Measurements from ENCODE around the gene SDK1. TPM values are rescaled to one million over a fixed set of nuclear protein-coding genes. Genes with fewer than 3 reads are reported as not detected.

SDK1 gene
- total RNA-seq, 1 donor from 2014 or later, result 0.53 TPM

GRCh38 chr7:3964980-3965606 is 664.0 kb downstream of the SDK1 start:
- ATAC-seq (no peak), DNase-seq (ENCODE audit: low spot score) (no peak)

GRCh38 chr7:3965794-3966395 is 664.8 kb downstream of the SDK1 start:
- ATAC-seq (no peak), DNase-seq (ENCODE audit: low spot score) (no peak)

- no peak for DNase-seq (ENCODE audit: low spot score)
Observed at GRCh38 chr7:3968234-3968633, 667.2 kb downstream of the SDK1 start.

GRCh38 chr7:3969286-3969685 is 668.2 kb downstream of the SDK1 start:
- DNase-seq (ENCODE audit: low spot score), result no peak
- ATAC-seq, result no peak

More at GRCh38 chr7:3968234-3968633, 667.2 kb downstream of the SDK1 start:
- no peak for ATAC-seq

- ATAC-seq, result no peak
- DNase-seq (ENCODE audit: low spot score), result no peak
Observed at GRCh38 chr7:3971323-3971722, 670.3 kb downstream of the SDK1 start.

GRCh38 chr7:3973264-3973663 is 672.2 kb downstream of the SDK1 start:
- DNase-seq (ENCODE audit: low spot score) (no peak), ATAC-seq (no peak)

- no peak for ATAC-seq
Observed at GRCh38 chr7:3974329-3974728, 673.3 kb downstream of the SDK1 start.

GRCh38 chr7:3975371-3975770 is 674.3 kb downstream of the SDK1 start:
- DNase-seq (ENCODE audit: low spot score) (no peak), ATAC-seq (no peak)

More at GRCh38 chr7:3974329-3974728, 673.3 kb downstream of the SDK1 start:
- DNase-seq (ENCODE audit: low spot score), result no peak

- no peak for DNase-seq (ENCODE audit: low spot score)
- ATAC-seq, result no peak
Observed at GRCh38 chr7:3977391-3977790, 676.3 kb downstream of the SDK1 start.

GRCh38 chr7:3978839-3979238 is 677.8 kb downstream of the SDK1 start:
- no peak for DNase-seq (ENCODE audit: low spot score)
- no peak for ATAC-seq

- DNase-seq (ENCODE audit: low spot score), result no peak
- no peak for ATAC-seq
Observed at GRCh38 chr7:3979611-3980299, 678.7 kb downstream of the SDK1 start.

GRCh38 chr7:3980300-3980643 is 679.2 kb downstream of the SDK1 start:
- no peak for DNase-seq (ENCODE audit: low spot score)
- ATAC-seq, result no peak

GRCh38 chr7:3981281-3981680 is 680.2 kb downstream of the SDK1 start:
- ATAC-seq, result no peak
- no peak for DNase-seq (ENCODE audit: low spot score)

- DNase-seq (ENCODE audit: low spot score) (no peak), ATAC-seq (no peak)
Observed at GRCh38 chr7:3984456-3984855, 683.4 kb downstream of the SDK1 start.

GRCh38 chr7:3986927-3987326 is 685.9 kb downstream of the SDK1 start:
- no peak for DNase-seq (ENCODE audit: low spot score)

GRCh38 chr7:3987426-3987927 is 686.4 kb downstream of the SDK1 start:
- DNase-seq (ENCODE audit: low spot score) (no peak), ATAC-seq (no peak)

More at GRCh38 chr7:3986927-3987326, 685.9 kb downstream of the SDK1 start:
- ATAC-seq, result no peak

- ATAC-seq (no peak), DNase-seq (ENCODE audit: low spot score) (no peak)
Observed at GRCh38 chr7:3989723-3990122, 688.7 kb downstream of the SDK1 start.

GRCh38 chr7:3991731-3992231 is 690.7 kb downstream of the SDK1 start:
- ATAC-seq (no peak), DNase-seq (ENCODE audit: low spot score) (no peak)

GRCh38 chr7:3992841-3993240 is 691.8 kb downstream of the SDK1 start:
- DNase-seq (ENCODE audit: low spot score) (no peak), ATAC-seq (no peak)

- no peak for ATAC-seq
- DNase-seq (ENCODE audit: low spot score), result no peak
Observed at GRCh38 chr7:3994764-3995163, 693.7 kb downstream of the SDK1 start.

GRCh38 chr7:3995187-3995586 is 694.1 kb downstream of the SDK1 start:
- DNase-seq (ENCODE audit: low spot score) (no peak), ATAC-seq (no peak)

GRCh38 chr7:3998060-3998459 is 697.0 kb downstream of the SDK1 start:
- no peak for DNase-seq (ENCODE audit: low spot score)
- ATAC-seq, result no peak
